ENCODE measurements around the gene CISD1.
A peak's percentile ranks its signal among the peaks of the same experiment; 100 is the strongest.

- TF ChIP-seq, protein P1, sequence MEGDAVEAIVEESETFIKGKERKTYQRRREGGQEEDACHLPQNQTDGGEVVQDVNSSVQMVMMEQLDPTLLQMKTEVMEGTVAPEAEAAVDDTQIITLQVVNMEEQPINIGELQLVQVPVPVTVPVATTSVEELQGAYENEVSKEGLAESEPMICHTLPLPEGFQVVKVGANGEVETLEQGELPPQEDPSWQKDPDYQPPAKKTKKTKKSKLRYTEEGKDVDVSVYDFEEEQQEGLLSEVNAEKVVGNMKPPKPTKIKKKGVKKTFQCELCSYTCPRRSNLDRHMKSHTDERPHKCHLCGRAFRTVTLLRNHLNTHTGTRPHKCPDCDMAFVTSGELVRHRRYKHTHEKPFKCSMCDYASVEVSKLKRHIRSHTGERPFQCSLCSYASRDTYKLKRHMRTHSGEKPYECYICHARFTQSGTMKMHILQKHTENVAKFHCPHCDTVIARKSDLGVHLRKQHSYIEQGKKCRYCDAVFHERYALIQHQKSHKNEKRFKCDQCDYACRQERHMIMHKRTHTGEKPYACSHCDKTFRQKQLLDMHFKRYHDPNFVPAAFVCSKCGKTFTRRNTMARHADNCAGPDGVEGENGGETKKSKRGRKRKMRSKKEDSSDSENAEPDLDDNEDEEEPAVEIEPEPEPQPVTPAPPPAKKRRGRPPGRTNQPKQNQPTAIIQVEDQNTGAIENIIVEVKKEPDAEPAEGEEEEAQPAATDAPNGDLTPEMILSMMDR (IDR thresholded peaks at IDR 0.05; ENCODE audit: poor library complexity) = peak; percentile 8
- TF ChIP-seq EZH2 (IDR thresholded peaks at IDR 0.05; ENCODE audit: borderline replicate concordance) (no peak), EZH2phosphoT487 (IDR thresholded peaks at IDR 0.05; ENCODE audit: low read depth, severe bottlenecking, unreplicated experiment) (no peak)
Measured at GRCh38 chr10:58334817-58335305, 65.9 kb downstream of the CISD1 start, which contains the start of gene UBE2D1.

All from hepatocyte (in vitro differentiated cells).